ENCODE measurements around the gene FOS.

FOS gene

DNA sequence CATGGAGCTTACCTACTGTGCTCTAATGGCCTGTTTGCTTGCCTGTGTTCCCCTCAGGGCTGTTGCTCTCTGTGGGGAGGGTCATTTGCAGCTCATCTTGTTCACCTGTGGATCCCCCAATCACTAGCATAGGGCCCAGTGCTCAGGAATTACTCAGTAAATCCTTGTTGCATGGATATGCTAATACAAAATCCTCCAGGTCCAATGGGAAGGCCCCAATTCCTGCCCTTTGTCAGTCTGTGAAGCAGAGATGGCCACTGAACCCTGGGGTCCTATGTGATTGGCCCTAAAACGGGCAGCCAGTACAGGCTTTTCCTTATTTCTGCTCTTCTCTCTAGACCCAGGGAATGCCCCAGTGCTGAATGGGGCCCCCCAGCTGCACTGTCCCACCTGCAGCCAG lies 44.1 kb downstream of the FOS start:
- no peak for FAIRE-seq

DNA sequence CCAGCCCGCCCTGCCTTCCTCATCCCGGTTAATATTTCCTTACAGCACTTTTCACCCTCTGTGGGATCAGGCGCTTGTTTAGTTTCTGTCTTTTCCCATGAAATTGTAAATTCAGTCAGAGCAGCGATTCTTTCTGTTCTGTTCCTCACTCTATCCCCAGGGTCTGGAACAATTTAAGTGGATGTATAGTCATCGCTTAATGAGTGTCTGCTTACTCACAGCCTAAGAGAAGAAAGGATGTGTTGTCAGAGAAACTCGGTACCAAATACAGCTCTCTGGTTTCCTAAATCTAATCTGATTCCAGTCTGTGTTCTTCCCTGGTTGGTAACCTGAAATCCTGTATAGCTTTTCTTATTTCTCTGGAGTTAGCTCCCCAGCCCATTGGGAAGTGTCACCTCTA lies 44.9 kb downstream of the FOS start:
- no peak for FAIRE-seq

DNA sequence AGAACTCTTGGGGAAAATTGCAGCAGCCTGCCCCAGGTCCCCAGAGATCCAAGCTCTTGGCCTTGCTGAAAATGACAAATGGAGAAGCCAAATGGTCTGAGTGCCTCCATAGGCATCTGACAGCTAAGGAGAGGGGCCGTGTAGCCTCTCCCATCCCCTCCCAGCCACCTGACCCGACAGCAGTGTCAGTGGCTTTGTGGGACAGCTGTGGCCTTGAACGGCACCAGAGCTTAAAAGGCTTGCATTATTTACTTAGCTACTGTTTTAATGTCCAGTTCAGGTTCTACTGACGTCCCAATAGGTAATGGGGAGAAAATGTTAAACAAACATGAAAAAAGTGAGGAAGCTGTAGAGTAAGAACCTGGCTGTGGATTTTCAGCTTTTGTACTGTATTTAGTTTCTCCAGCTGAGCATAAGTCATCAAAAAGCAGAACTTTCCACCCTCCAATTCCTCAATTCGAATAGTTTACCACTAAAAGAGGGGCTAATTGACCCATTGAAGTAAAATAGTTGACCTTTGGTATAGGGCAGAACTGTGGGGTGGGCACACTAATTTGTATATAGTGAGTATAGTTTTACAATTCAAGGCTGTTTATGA lies 50.0 kb downstream of the FOS start:
- no peak for FAIRE-seq

DNA sequence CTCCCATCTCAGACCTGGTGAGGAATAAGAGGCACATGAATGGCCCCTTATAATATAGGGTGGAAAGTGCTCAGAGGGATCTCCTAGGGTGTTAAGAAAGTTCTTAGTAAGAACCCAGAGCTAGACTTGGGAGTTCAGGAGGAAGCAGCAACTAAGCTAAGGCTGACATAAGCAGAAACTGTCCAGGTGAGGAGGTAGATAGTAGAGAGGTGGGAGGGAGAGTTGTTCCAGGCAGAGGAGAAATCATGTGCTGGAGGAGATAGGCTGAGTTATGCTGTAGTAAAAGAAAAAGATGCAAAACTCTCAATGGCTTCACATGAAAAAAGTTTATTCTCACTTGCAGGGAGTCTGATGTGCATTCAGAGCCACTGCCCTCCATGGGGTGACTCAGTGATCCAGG lies 50.7 kb downstream of the FOS start:
- FAIRE-seq, result no peak

- FAIRE-seq, result no peak
Observed at GRCh38 chr14:75331471-75331870, 52.8 kb downstream of the FOS start.
